IPS DF 6.9 (cell line): Measurements from ENCODE around the gene FAM25C.
"Not testable (repeated sequence)": the region's sequence is repeated elsewhere in the genome, so short reads cannot be mapped to it uniquely, and the experiment has no call there.

ENCODE experiments used
- DNase-seq: peaks from one replicate; pipeline ENCODE4 v3.0.0-alpha.2; 2013; ENCODE audit warnings: low read depth, low spot score
- H3K27ac ChIP-seq: one replicate; pipeline ENCODE4 v1.5.1; 2013; ENCODE audit warnings: low read length, control low read depth
- H3K27me3 ChIP-seq: 2 replicates; pipeline ENCODE4 v1.6.1; 2013; ENCODE audit warnings: mild to moderate bottlenecking, low read length; ENCODE audit not compliant: control insufficient read depth, insufficient read depth
- H3K36me3 ChIP-seq: 2 replicates; pipeline ENCODE4 v1.6.1; 2013; ENCODE audit warnings: low read length; ENCODE audit not compliant: control insufficient read depth, insufficient read depth
- H3K4me1 ChIP-seq: 2 replicates; pipeline ENCODE4 v1.6.1; 2013; ENCODE audit warnings: low read length; ENCODE audit not compliant: control insufficient read depth, insufficient read depth
- H3K4me3 ChIP-seq: 2 replicates; pipeline ENCODE4 v1.5.1; 2013; ENCODE audit warnings: mild to moderate bottlenecking, low read length
- H3K9me3 ChIP-seq: 2 replicates; pipeline ENCODE4 v1.6.1; 2013; ENCODE audit warnings: low read length, inconsistent platforms; ENCODE audit not compliant: control insufficient read depth, insufficient read depth
- WGBS: extraction: QIAGEN DNeasy Blood & Tissue Kit; methylation state at CpG from one replicate; pipeline ENCODE4 v1.1.7; 2013; ENCODE audit warnings: mixed read lengths, missing lambda C conversion rate; ENCODE audit not compliant: insufficient read length, insufficient coverage; 5-methylcytosine and 5-hydroxymethylcytosine counted together

The FAM25C gene

DNA sequence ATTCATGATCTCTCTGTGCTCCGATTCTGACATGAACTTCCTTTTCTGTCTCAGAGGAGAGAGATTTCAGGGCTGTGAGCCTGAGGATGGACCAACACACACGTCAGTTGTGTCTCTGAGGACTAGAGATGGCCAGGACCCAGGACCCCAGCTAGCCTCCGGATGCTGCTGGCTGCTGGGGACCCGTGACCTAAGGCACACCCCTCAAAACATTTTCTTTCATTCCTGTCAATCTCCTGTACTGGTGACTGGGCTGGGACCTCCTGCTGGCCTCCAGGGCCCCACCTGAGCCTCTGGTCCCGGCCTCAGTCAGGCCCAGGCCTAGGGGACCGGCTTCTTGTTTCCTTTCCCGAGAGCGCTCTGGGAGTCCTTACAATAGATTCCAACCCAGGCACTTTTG lies 42.4 kb downstream of the FAM25C start:
- not testable (repeated sequence) for DNase-seq, H3K27me3 ChIP-seq, H3K27ac ChIP-seq, H3K4me1 ChIP-seq, H3K4me3 ChIP-seq, H3K36me3 ChIP-seq, H3K9me3 ChIP-seq
- no CpG with 5 or more reads among the region's 8 CpGs for WGBS

DNA sequence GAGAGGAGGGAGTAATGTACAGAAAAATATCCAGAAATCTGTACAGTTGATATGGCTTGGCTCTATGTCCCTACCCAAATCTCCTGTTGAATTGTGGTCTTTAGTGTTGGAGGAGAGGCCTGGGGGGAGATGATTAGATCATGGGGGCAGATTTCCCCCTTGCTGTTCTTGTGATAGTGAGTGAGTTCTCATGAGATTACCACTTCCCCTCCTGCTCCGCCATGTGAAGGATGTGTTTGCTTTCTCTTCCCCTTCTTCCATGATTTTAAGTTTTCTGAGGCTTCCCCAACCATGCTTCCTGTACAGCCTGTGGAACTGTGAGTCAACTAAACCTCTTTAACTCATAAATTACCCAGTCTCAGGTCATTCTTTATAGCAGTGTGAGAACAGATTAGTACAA lies 52.2 kb downstream of the FAM25C start:
- H3K4me3 ChIP-seq, H3K4me1 ChIP-seq, H3K27ac ChIP-seq, H3K36me3 ChIP-seq, H3K27me3 ChIP-seq, DNase-seq, H3K9me3 ChIP-seq: not testable (repeated sequence)
- WGBS: no CpG with 5 or more reads among the region's 1 CpG
